Hepatic stellate cell (primary cell): Measurements from ENCODE around the gene RRAS2.
A peak's percentile ranks its signal among the peaks of the same experiment; 100 is the strongest.

Experiments
- DNase-seq: peaks from one replicate; pipeline ENCODE4 v3.0.0; 2011; ENCODE audit warnings: low spot score

The RRAS2 gene

DNA sequence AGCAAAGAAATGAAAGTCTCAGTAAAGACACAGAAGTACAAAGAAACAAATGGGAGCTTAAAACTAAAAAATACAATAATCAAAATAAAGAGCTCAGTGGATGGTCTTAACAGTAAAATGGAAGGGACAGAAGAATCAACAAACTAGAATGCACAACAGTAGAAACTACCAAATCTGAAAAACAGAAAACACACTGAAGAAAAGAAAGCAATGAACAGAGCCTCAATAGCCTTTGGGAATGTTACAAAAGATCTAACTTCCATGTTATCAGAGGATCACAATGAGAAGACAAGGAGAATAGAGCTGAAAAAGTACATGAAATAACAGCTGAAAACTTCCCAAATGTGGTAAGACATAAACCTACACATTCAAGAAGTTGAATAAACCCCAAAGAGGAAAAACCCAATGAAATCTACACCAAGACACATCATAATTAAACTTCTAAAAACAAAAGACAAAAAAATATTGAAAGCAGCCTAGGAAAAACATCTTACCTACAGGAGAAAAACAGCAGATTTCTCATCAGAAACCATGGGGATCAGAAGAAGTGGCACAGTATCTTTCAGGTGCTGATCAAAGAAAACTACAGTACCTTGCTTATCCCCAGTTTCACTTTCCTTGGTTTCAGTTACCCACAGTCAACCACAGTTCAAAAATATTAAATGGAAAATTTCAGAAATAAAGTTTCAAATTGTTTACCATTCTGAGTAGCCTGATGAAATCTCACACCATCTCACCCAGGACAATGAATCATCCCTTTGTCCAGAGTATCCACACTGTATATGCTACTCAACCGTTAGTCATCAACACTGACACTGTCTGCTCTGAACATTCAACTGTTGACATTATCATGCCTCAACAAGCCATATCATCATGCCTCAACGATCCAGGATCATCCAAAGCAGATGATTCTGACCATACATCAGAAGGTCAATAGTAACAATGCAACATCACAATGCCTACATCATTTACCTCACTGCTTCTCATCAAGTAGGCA, 22.2 kb downstream of the RRAS2 start:
- peak; percentile 70 for DNase-seq

DNA sequence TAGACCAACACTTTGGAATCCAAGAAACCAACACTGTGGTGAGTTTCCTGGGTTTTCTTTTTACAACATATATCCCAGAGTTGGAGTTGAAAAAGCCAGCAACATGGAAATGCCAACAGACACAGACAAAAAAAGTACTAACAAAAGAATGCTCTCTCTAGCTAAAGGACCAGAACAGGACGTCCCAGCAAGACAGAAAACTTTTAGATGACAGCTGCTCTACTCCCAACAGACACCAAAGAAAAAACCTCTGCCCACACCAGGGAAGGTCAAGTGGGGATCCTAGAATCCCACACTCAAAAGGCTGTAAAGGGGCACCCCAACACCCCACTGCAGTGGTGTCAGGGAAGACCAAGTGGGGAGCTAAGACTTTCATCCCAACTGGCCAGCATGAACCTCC, 23.3 kb downstream of the RRAS2 start:
- no peak for DNase-seq

DNA sequence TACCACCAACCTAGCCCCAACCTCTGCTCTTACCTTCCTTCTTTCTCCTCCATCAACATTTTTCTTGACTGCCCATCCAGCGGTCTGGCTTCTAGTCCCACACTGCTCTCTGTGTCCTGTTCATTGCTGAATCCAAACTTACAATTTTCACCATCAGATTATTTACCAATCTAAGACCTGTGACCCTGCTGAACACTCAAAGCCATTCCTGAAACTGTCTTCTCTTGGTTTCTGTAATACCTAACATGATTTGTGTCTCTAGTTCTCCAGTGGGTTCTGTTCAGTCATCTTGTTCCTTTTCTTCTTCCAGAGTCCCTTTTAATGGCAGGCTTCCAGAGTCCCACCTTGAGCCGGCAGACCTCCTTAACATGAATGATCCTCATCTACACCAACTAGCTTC, 24.1 kb downstream of the RRAS2 start:
- DNase-seq: no peak

DNA sequence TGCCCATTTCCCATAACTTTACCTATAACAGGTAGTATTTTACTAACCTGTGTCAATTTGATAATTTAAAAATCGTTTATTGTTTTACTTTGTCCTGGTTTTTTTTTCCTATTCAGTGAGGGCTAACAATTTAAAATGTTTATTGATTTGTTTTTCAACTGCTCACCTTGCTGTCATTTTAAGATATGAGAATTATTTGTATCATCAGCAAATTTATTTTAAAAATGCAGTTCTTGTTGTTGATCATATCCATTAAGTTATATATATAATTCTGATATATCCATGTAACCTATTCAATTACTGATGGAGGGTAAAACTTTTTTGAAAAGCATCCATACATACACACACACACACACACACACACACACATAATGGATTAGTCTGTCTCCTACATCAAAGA, 24.8 kb downstream of the RRAS2 start:
- no peak for DNase-seq

DNA sequence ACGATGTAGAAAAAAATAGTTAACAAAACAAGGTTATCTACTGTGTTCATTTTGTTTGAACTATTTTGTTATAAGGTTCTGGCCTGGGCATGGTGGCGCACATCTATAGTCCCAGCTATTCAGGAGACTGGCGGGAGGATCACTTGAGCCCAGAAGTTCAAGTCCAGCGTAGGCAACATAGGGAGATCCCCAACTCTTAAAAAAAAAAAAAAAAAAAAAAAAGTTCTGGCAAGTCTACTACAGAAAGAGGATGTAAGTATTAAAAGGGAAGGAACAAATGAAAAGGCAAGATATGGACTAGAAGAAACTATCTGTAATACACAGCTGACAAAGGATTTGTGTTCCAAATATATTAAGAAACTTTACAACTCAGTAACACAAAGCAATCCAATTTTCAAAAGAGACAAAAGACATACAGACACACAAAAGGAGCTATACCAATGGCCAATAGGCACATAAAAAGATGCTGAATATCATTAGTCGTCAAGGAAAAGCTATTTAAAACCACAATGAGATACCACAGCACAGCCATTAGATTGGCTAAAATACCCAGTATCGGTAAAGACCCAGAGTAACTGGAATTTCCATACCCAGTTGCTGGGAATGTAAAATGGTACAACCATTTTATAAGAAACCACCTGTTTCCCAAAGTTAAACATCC, 27.4 kb downstream of the RRAS2 start:
- no peak for DNase-seq

DNA sequence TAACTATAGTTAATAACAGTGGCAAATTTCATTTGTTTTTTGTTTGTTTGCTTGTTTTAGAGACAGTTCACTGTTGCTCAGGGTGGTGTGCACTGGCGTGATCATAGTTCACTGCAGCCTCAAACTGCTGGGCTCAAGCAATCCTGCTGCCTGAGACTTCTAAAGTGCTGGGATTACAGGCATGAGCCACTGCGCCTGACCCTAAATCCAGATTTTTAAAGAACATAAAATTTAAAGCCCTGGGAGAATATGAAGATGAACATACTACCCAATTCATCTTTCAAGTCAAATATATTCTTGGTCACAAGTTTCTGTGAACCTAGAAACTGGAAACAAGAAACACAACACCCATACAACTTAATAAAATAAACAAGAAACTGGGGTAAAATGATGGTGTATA, 28.1 kb downstream of the RRAS2 start:
- DNase-seq: no peak

DNA sequence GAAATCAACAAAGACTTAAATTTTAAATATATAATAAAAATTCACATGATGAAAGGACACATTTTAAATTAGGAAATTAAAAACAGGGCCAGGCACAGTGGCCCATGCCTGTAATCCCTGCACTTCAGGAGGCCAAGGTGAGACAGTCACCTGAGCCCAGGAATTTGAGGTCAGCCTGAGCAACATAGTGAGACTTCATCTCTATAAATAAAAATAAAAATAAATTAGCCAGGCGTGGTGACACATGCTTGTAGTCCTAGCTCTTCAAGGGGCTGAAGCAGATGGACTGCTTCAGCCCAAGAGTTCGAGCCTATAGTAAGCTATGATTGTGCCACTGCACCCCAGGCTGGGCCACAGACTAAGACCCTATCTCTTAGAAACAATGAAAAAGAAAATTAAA, 29.3 kb downstream of the RRAS2 start:
- DNase-seq: no peak

DNA sequence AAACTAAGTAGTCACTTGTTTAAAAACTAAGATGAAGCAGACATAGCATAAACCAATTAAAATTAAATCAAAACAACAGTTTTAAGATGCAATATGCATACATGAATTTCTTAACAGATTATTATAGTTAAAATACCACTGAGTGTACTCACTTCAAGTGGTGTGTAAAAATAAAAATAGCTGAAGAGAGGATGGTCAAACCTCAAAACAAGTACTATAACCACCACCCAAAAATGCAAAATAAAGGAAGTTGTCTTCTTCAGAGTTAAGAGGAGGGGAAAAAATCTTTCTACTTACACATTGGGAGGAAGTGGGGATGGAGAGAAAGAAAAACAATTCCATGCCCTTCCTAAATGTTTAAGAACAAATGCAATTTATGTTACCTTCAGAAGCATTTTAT, 31.9 kb downstream of the RRAS2 start:
- no peak for DNase-seq

DNA sequence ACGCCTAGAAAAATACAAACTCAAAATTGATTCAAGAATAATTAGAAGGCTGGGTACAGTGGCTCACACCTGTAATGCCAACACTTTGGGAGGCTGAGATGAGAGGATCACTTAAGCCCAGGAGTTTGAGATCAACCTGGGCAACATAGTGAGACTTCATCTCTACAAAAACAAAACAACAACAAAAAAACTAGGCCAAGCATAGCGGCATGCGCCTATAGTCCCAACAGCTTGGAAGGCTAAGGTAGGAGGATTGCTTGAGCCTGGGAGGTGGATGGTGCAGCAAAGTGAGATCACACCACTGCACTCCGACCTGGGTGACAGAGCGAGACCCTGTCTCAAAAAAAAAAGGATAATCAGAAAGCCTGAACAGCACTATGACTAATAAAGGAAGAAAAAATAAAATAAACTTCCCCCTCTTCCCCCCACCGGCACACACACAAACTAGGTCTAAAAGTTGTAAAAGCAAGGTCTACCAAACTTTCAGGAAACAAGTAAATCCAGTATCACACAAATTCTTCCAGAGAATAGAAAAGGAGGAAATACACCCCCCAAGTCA, 35.8 kb downstream of the RRAS2 start:
- no peak for DNase-seq

DNA sequence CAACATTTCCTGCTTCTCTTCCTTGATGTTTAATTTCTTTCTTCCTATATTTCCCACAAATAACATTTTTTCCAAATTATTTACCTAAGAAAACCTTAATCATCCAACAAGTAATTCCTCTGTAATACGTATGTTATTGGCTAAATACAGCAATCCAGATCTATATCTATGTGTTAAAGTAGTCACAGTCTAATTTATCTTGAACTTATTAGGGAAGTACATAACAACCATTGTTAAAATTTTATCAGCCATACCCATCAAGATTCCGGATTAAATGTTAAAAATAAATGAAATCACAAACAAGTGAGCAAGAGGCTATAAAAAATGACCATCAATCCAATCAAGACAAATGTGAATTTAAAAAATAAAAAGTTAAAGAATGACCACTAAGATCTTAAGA, 36.5 kb downstream of the RRAS2 start:
- DNase-seq: no peak

DNA sequence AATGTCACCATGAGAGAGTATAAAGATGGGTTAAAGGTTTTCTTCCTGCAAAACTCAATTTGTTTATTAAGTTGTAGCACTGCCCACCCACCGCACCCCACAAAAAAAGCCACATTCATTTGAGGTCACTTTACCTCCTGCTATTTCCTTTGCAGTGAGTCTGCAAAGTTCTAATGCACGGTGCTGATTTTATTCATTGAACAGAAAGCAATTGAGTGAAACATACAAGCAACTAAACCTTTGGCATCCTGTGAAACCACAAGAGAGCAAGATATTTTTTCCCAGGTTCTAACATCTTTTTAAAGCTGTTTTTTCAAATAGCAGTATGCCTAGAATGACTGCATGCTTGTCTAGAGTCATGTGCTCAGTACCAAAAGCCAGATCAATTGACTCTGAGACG, 39.0 kb downstream of the RRAS2 start:
- no peak for DNase-seq

DNA sequence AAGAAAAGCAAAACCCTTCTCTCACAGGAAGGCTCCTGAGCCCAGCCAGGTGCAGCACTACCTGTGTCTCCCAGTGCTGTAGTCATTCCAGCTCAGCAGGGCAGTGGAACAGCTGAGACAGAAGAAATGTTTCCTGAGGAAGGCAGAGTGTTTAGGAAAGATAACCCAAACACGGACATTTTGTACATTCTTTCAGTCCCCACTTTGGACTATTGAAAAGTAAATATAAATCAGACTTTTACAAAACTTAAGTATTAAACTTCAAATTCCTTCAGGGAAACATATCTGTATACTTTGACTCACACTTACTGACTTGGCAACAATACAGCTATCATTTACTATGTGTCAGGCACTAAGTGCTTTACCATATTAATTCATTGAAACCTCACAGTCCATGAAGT, 40.4 kb downstream of the RRAS2 start:
- no peak for DNase-seq

DNA sequence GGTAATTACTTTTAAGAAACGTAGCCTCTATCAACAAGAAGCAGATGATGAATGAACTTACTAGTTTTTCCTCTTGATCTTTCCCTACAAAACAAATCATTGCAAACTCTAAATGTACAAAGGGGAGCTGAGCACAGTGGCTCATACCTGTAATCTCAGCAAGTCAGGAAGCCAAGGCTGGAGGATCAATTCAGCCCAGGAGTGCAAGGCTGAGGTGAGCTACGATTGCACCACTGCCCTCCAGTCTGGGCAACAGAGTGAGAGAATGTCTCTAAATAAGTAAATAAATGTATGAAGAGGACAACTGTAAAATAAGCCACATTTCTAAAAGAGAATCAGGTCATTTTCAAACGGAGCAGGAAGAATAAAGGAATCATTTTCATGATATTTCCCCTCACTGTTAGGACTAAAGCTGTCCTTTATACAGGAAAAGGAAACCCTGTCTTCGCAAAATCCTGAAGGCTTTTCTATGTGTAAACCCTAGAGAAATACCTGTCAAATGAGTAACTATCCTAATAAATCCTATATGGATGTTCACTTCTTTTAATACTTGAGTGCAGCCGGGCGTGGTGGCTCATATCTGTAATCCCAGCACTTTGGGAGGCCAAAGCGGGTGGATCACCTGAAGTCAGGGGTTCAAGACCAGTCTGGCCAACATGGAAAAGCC, 41.2 kb downstream of the RRAS2 start:
- no peak for DNase-seq

DNA sequence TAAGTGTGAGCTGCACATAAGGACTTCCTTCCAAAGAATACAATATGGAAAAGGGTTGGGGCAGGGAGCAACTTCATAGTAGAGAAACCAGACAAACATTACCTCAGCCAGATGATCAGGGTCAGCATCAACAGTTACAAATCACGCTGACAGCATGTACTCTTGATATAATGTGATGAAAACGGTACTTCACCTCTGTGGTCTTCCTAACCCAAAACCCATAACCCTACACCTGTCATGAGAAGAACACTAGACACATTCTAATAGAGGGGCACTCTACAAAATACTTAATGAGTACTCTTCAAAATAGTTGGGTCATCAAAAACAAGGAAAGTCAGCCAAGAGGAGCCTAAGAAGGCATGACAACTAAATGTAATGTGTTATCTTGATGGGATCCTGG, 43.9 kb downstream of the RRAS2 start:
- no peak for DNase-seq

DNA sequence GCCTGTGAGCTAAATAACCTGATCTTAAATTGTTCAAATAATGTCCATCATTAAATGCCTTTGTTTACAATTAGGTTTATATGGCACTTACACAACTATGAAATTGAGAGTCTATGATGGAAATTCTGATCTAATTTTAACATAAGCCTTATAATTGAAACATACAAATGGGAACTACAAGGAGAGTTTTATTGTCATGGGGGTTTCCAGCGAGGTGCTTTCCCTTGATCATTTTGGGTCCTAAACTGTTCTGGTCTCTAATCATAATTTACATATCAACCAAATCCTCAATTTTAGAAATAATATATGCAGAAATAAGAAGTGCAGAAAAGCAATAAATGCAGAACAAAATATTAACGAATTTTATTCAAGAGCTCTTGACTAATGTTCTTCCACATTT, 44.9 kb downstream of the RRAS2 start:
- no peak for DNase-seq

DNA sequence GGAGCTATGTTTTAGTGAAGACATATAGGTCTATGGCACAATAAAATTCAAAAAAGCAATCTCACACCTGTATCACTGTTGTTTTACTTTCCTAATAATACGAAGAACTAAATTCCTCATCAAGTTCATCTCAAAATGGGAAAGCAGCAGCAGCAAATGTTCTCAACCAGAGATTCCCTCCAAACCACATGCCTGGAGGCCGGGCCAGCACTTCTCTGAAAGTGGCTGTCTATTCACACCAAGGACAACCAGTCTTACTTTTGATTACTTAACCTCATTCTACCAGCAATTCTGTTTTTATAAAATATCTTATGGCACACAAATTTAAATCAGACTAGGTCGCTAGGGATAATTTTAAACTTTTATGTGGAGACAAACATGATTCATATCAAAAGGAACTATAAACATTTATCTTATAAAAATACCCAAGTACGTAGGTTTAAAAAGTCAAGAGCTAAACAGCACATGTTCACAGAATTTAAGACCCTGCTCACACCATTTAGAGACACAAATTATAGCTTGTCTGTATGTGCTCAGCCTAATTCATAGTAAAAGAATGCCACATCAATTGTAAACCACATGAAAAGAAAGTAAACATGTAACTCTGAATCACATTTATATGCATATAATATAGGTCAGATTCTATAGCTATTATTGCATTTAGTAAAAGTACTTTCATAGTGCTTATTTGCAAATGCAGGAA, 46.1 kb downstream of the RRAS2 start:
- peak; percentile 34 for DNase-seq

DNA sequence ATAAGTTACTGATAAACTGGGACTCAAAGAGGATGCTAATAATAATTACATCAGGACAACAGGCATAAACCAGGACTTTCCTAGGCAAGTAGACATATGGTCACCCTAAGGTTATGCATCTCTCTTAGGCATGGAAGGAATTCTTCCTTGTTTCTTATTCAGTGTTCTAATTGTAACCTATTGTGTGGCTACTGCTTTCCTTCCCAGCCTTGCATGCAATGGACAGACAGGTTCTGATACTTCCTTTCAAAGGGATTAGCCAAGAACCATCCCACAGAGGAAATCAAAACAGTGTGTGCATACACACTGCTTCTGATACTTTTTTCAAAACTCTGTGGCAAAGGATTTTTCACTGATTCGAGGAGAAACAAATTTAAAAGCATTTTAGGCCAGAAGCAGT, 48.3 kb downstream of the RRAS2 start:
- no peak for DNase-seq

DNA sequence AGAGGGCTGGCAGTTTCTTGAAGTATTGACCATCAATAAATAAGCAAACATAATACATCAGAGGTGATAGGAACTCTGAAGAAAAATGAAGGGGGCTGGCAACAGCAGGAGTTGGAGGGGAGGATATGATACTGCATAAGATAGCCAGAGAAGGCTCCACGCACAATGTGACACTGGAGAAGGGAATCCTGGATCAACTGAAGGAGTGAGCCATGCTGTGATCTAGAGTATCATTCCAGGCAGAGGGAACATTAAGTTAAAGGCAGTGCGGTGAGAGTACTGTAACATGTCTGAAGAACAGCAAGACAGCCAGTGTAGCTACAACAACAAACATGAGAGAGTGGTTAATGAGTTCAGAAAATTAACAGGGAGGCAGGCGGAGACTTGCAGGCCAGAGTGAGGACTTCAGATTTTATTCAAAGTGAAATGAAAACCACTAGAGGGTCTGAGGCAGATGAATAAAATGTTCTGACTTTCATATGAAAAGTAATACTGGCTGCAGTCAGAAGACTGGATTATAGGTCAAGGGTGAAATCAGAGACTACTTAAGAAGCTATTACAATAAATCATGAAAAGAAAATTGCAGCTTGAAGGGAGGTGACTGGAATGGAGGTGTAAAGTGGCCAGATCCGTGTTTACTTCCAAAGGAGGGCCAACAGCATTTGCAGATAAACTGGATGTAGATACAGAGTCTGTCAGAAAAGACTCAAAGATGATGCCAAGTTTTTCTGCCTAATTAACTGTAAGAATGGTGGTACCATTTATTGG, 49.4 kb downstream of the RRAS2 start:
- DNase-seq: no peak

DNA sequence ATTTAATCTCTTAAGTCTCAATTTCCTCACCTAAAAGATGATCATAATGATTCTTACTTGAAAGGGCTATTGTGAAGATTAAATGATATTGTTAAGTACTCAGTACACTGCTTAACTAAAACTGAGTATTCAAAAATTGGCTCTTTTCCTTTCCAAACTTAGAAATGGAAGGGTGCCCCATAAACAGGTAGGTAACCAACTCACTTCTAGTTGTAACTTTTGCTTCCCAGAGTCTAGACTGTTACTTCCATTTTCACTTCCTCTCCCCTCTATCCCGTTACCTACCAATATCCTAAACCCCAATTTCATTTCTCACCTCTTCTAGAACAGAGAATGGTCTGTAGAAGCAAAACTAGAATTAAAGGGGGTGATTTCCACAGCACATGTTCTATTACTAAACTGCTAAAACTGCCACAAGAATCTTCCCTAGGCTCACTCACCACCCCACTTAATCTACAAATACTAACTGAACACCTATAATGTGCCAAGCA, 50.0 kb downstream of the RRAS2 start:
- DNase-seq: no peak

DNA sequence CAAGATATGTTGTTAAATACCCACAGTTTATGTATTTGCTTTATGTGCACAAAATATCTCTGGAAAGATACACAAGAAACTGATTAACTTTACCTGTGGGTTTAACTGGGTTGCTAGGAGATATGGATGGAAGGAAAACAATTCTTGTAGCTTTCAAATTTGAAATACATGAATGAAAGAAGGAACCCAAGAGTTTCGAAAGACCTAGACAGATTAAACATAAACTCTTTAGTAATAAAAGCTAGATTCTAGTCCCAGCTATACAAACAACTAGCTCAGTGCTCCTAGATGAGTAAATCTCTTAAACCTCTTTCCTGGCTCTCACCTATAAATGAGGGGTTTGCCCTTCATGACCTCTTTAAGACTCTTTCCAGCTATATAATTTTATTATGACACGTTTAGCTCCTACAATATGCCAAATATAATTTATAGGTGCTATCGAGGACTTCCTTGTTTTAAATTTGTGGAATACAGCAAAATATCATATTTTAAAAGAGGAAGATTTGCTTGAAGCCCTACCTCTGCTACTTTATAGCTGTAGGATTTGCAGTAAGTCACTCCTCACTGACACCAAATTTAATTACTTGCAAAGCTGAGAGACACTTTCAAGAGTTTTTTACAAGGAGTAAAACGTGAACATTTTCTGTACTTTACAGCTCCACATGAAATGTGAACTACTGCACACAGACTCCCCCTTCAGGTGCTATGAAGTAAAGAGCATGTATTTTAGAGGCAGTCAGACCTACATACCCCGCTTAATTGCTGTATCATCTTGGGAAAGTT, 50.7 kb downstream of the RRAS2 start:
- no peak for DNase-seq
